ENCODE measurements around the gene PPARA. TPM values are rescaled to one million over a fixed set of nuclear protein-coding genes. Genes with fewer than 3 reads are reported as not detected.

Gene PPARA
- total RNA-seq, 1 experiment from 2014 or later = 3.4 TPM

DNA sequence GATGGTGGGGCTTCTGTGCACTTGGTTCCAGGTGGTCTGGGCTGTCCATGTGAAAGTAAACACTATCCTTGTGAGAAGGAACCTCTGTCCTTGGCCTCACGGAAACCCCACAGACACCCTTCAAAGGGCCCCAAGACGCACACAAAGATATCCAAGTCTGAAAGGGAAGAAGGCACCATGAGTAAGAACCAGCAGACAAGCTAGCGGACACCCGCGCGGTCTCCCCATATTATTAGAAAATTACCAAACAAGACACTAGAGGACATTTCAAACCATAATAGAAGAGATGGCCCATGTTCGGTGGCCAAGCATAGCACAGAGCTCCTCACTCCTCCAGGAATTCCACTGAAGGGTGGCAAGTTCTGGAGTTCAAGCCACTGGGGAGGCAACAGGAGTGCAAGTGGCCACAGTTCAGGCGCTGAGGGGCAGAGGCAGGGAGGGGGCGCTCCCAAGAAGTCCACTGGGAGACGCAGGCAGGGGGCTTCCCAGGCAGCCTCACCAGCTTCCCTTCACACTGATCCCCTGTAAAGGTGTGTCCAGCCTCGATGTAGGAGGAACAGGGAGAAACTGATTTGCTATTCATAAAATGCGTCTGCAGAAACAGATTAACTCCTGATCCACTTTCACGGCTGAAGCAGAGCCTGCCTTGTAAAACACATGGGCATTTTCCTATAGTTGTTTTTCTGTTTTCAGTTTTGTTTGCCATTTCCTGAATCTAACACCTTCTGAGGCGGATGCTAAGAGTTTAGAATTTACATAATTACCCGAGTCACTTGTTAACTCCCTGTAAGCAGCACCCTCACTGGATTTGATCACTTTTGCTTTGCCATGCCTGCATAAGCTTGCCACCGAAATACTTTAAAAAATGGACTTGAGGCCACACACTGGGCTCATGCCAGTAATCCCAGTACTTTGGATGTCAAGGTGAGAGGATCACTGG, 9.1 kb upstream of the PPARA start:
- no peak for DNase-seq (ENCODE audit: extremely low read depth, low read depth)

DNA sequence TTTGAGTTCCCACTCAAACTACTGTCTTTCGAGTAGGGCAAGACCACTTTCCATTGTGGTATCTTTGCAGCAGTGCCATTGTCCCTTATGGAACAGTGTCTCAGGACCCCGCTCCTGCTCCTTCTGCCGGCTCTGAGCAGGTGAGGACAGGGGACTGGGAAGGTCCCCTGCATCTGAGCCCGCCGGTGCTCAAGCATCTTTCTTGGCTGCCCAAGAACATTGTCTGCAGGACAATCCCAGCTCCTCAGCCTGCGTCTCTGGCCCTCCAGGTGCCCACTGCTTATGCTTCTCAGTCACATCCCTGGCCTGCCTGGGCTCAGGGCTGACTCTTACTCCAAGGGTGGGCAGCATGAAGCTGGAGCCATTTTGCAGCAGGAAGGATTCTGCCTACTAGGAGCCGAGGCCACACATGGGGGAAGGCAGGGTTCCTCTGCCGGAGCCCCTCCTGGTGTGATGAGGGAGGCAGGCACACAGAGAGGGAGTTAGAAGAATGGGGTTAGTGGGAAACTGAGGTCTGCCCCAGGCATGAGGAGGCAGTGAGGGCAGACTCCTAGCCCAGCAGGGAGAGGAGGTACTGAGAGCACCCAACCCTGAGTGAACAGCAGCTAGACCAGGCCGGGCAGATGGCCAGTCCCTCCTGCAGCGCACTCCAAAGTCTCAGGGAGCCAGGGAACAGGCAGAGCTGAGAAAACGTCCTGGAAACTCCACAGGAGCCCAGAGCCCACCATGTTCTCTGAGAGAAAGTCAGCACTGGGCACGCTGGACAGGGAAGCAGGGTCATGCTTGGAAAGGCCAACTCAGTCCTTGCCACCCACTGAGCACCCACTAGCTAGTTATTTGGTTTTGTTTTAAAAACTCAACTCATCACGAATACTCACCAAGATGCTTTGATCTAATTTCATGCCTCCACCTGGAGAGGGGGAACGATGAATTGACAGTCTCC, 7.5 kb upstream of the PPARA start:
- no peak for DNase-seq (ENCODE audit: extremely low read depth, low read depth)

DNA sequence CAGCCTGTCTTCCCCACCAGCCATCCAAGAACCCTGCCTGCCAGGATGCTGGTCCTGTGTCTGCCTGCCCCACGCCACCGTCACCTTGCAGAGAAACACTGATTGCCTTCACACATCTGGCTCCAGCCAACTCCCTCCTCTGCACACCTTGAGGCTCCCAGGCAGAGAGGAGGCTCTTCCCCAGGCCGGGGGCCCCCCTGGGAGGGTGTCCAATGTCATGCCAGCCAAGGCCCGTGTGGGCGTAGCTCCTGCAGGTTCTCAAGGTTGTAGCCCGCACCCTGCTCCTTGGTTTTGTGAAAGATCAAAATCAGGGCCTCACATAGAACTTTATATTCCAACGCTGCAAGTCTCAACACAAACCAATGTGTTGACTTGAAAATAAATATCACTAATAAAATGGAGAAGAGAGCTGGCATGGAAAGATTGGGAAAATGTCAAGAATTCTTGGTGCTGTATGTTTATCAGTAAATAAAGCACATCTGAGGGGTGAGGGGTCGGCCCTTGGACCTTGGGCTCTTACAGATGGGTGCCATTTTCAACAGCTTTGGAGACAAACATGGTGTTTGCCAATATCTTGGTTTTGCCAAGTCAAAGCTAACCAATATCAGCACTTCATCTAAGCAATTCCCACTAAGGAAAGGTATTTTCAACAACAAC, 6.7 kb upstream of the PPARA start:
- DNase-seq (ENCODE audit: extremely low read depth, low read depth) = no peak

DNA sequence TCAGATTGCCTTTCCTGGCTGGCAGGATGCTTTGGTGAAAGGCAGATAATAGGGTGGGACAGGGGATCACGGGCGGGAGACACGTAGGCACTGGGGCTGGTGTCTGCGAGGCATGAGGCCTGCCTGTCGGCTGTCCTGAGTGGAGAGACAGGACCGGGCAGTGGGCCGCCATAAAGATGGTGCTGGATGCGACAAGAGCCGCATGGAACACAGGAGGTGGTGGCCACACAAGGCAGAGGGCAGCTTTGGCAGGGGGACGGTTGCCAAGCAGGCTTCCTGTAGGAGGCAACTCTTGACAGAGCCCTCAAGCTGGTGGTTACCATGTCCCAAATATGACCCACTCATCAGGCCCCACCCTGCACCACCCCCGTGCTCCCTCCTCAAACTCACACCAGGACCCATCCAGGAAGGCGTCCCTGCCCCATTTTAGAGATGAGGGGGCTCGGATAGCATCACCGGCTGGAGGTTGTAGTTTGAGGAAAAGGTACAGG, 4.9 kb upstream of the PPARA start:
- DNase-seq (ENCODE audit: extremely low read depth, low read depth) = no peak

DNA sequence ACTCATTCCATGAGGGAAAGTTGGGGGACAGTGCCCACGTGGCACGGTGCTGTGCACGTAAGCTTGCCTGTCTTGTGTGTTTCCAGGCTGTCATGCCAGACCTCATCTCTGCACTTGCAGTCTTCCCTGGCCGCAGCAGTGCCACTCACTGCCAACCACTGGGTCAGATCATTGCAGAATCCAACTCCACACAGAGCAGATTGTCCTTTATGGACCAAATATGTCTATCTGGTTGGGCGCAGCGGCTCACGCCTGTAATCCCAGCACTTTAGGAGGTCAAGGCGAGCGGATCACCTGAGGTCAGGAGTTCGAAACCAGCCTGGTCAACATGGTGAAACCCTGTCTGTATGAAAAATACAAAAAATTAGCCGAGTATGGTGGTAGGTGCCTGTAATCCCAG, 4.4 kb upstream of the PPARA start:
- no peak for DNase-seq (ENCODE audit: extremely low read depth, low read depth)

GRCh38 chr22:46146329-46146728, 4.0 kb upstream of the PPARA start:
- no peak for DNase-seq (ENCODE audit: extremely low read depth, low read depth)

- DNase-seq (ENCODE audit: extremely low read depth, low read depth) = no peak
Measured at GRCh38 chr22:46147061-46147460, 3.3 kb upstream of the PPARA start.

GRCh38 chr22:46147471-46148267, 2.7 kb upstream of the PPARA start:
- no peak for DNase-seq (ENCODE audit: extremely low read depth, low read depth)

DNA sequence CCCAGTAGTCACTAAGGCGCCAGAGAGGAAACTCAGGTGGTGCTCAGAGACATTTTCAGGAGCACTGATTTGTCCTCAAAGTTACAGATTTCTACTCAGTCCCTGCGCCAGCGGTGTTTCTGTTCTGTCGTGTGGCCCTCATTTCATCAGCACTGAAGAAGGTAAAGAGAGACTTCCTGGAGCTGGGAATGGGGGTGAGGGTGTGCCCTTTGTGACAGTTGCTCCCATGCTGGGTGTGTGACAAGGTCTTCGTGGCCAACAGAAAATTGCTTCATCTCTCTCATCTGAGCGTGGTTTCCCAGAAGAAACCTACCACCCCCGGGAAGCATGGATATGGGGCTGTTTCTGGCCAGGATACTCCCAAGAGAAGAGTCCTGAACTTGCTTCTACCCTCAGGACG, 2.0 kb upstream of the PPARA start:
- DNase-seq (ENCODE audit: extremely low read depth, low read depth) = no peak

- DNase-seq (ENCODE audit: extremely low read depth, low read depth) = no peak
Measured at GRCh38 chr22:46148816-46149511, 1.4 kb upstream of the PPARA start.

DNA sequence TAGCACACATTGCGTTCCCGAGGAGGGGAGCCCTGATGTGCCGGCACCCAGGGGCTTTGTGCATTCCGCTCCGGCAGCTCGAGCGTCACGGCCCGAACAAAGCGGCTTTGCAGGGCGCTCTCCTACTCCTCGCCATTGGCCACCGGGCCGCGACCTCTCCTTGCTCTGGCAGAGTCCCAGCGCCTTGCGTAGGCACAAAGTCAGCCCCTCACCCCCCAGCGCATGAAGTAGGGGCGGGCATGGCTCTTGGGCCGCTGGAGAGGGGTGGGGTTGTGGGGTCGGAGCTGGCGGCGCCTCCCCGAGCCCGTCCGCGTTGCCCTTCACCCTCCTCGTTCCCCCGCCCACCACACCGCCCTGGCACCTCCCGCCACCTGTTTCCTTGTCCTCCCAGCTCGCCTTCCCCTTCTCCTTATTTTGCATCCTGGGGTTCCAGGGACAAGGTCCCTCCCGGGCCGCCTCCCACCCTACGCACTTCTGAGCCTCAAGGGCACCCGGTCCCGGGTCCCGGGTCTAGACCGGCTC, 753 bp upstream of the PPARA start:
- DNase-seq (ENCODE audit: extremely low read depth, low read depth) = no peak

DNA sequence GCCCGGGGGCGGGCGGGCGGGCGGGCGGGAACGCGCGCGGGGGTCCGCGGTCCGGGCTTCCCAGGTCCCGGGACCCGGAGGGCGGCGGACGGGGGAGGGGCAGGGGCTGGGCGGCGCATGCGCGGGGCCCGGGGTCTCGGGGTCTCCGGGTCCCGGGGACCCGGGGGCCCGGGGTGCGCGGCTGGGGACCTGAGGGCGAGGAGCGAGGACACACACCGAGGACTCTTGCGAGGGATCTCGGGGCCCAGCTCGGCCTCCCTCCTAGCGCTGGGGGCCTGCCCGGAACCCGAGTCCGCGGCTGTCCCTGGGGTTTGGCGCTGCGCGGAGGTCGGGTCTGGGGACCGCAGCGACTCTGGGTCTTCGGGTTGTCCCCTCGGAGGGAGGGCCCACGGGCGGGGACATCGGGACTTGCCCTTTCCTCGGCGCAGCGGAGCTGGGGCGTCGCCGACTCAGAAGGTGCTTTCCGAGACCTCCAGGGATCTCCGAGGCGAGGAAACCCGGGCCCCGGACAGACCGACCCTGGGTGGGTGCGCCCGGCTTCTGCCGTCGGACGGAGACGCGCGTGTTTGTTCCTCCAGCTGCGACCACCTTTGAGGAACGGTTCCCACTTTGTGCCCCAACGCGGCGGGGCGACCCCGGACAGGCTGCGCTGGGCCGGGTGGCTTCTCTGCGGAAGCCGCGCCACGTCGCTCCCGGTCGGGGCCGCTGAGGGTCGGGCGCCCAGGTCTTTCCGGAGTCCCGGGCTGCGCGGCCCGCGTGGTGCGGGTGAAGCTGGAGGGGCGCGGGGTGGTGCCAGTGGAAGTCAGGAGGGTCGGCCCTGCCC, 540 bp downstream of the PPARA start:
- no peak for DNase-seq (ENCODE audit: extremely low read depth, low read depth)

- no peak for DNase-seq (ENCODE audit: extremely low read depth, low read depth)
Measured at GRCh38 chr22:46153930-46154329, 3.6 kb downstream of the PPARA start.

DNA sequence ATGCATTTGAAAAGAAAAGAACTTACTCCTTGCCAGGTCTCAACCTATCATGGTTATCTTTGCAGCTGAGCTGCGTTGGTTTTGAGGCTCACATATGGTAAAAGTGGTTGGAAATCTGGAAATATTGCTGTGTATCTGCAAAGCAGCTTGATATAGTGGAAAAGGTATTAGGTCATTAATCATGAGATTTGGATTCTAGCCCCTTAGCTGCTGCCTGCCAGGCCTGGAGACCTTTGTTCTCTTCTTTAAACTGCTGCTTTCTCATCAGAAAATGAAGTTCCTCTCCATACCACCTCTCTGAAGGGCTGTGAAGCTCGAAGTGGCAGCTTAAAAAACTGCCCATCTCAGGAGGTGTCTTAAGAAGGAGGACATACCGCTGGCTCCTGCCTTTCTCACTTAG, 5.7 kb downstream of the PPARA start:
- no peak for DNase-seq (ENCODE audit: extremely low read depth, low read depth)

DNA sequence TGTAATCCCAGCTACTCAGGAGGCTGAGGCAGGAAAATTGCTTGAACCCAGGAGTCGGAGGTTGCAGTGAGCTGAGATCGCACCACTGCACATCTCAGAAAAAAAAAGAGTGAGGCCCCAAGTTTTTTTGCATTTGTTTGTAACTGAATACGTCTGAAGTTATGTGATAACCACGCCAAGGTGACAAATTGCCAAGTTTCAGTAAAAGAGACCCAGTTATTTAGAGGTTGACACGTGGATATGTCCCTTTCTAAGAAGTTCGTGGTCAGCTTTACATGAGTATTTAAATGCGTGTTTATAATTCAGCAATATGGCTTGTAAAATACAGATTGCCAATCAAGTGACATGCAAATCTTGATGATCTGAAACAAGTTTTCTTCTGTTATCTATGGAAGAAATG, 8.0 kb downstream of the PPARA start:
- no peak for DNase-seq (ENCODE audit: extremely low read depth, low read depth)

- no peak for DNase-seq (ENCODE audit: extremely low read depth, low read depth)
Measured at GRCh38 chr22:46159212-46159611, 8.9 kb downstream of the PPARA start.

- no peak for DNase-seq (ENCODE audit: extremely low read depth, low read depth)
Measured at GRCh38 chr22:46159777-46160176, 9.5 kb downstream of the PPARA start.

- DNase-seq (ENCODE audit: extremely low read depth, low read depth) = no peak
Measured at GRCh38 chr22:46162285-46162684, 12.0 kb downstream of the PPARA start.
